Bronchial epithelial cell (primary cell): ENCODE results near the gene SSUH2. TPM values are rescaled to one million over a fixed set of nuclear protein-coding genes. Genes with fewer than 3 reads are reported as not detected.
A peak's percentile ranks its signal among the peaks of the same experiment; 100 is the strongest.
"Not testable (repeated sequence)": the region's sequence is repeated elsewhere in the genome, so short reads cannot be mapped to it uniquely, and the experiment has no call there.

Experiments
- DNase-seq: peaks from one replicate; pipeline ENCODE4 v3.0.0-alpha.2; 2010; ENCODE audit warnings: low read depth
- FAIRE-seq: peaks from 2 replicates; lab custom pipeline; 2011; peaks lifted over from hg19 to GRCh38; lab: Jason Lieb, UNC
- H3K27me3 ChIP-seq: 2 replicates; pipeline ENCODE4 v1.5.1; 2011; ENCODE audit warnings: low read length; ENCODE audit not compliant: control insufficient read depth, insufficient read depth
- H3K36me3 ChIP-seq: 2 replicates; pipeline ENCODE4 v1.5.1; 2011; ENCODE audit warnings: low read length; ENCODE audit not compliant: control insufficient read depth, insufficient read depth
- H3K4me3 ChIP-seq: 2 replicates; pipeline ENCODE4 v1.5.1; 2011; ENCODE audit warnings: mild to moderate bottlenecking, low read depth, low read length, control low read depth
- CTCF ChIP-seq: IDR thresholded peaks from 2 replicates; pipeline ENCODE4 v1.5.1; 2011; ENCODE audit warnings: mild to moderate bottlenecking, moderate library complexity, low read length, control low read depth, inconsistent platforms; ENCODE audit not compliant: insufficient read depth, severe bottlenecking
- total RNA-seq: library from RNA; depleted of rRNA; stranded (reverse); fragments of >200 nt; gene quantifications from 2 replicates; pipeline ENCODE4 v1.2.1, GENCODE V29; 2014

Gene SSUH2
- total RNA-seq, 1 donor from 2014 or later = 0.26 TPM

DNA sequence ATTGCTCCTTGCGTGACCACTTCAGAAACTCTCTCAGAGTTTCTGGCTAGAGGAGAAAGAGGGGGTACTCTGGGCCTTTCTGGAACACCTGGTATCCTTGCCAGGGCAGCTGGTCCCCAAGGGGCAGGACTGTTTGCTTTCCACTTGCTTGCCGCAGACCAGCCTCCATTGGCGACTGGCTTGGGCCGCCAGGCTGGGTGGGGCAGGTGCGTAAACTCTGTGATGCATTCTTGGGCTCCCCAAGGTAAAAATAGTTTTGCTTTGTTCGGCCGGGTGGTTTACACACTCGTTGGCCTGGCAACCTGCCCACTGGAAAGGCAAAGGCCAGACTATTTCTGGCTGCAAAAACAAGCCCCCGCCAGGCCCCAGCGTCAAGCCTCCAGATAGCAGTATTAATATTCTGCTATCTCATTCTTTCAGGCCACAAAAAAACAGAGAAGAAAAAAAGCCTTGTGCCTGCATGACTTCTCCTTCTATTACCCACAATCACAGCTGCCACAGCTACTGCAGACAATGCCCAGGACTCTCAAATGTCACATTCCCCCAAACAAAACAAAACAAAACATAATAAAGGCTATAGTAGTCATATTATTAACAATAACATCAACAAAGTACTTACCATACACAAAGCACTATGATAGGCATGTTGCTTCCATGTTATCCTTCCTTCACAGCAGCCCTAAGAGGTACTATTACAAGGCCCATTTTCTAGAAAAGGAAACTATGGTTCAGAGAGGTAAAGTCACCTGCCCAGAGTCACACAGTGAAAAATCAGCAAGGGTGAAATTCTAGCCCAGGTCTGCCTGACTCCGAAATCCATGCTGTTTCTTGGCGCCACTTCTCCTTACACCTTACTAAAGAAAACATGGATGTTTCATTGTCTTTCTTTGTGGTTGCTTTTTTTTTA lies 14.0 kb upstream of the SSUH2 start:
- DNase-seq (peak; percentile 72), FAIRE-seq (no peak)
- Histone ChIP-seq H3K27me3 (no peaks in the 10 kb centered on the region), H3K36me3 (no peaks in the 10 kb centered on the region), H3K4me3 (no peak overlapping the region)
- TF ChIP-seq CTCF = no peak

DNA sequence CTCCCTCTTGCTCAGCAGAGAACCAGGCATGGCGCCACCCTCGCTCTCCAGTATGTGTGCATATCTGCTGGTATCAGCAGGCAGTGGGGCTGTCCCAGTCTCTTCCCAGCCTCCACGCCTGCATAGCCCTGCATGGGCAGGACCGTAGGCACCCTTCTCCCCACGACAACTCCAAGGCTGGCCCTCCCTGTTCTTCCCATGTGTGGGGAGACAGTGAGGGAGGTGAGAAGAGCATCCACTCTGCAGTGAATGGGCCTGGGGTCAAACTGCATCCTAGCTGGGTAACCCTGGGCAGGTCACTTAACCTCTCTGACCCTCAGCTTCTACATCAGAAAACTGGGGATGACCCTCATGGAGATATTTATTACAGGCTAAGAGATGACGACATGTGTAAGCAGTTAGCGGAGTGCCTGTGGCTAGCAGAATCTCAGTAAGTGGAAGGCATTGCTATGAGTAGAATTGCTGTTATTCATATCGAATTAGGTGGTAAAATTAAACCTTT lies 13.3 kb upstream of the SSUH2 start:
- TF ChIP-seq CTCF = no peak
- H3K27me3 ChIP-seq = no peaks in the 10 kb centered on the region
- DNase-seq (no peak), FAIRE-seq (no peak)
- H3K4me3 ChIP-seq = no peak overlapping the region
- H3K36me3 ChIP-seq = no peaks in the 10 kb centered on the region

GRCh38 chr3:8656240-8656639 lies 11.6 kb upstream of the SSUH2 start:
- FAIRE-seq = no peak
- Histone ChIP-seq H3K27me3 (no peaks in the 10 kb centered on the region), H3K4me3 (no peak overlapping the region), H3K36me3 (no peaks in the 10 kb centered on the region)
- no peak for DNase-seq
- TF ChIP-seq CTCF = no peak

GRCh38 chr3:8655387-8655835 lies 10.8 kb upstream of the SSUH2 start:
- H3K27me3 ChIP-seq = no peaks in the 10 kb centered on the region
- no peak for FAIRE-seq
- H3K36me3 ChIP-seq = no peaks in the 10 kb centered on the region
- no peak for TF ChIP-seq CTCF
- no peak overlapping the region for H3K4me3 ChIP-seq
- DNase-seq = no peak

- H3K27me3 ChIP-seq, H3K4me3 ChIP-seq, FAIRE-seq, DNase-seq, H3K36me3 ChIP-seq: not testable (repeated sequence)
Measured at GRCh38 chr3:8654572-8655329, 10.2 kb upstream of the SSUH2 start.
